WTC11 (cell line): Measurements from ENCODE around the gene NLRC5. TPM values are rescaled to one million over a fixed set of nuclear protein-coding genes. Genes with fewer than 3 reads are reported as not detected.

Source experiments
- ATAC-seq: fragments of 200-7000 bp; cut with Tn5 transposase; 2 replicates; pipeline ENCODE4 v1.10.0; 2021; ENCODE audit warnings: mild to moderate bottlenecking, moderate library complexity
- CTCF ChIA-PET: fragments of 300-600 bp; sonication (Branson Sonifier 250); formaldehyde crosslinking; loops from one replicate; lab custom pipeline; 2021; ENCODE audit warnings: antibody characterized with exemption; lab: Charles Lee
- POLR2A ChIA-PET: fragments of 350-600 bp; sonication (Branson Sonifier 250); formaldehyde crosslinking; loops from one replicate; lab custom pipeline; 2021; ENCODE audit warnings: antibody characterized with exemption; lab: Charles Lee
- DNase-seq: peaks from one replicate; pipeline ENCODE4 v3.0.0; 2021; ENCODE audit warnings: low spot score
- H3K27ac Mint-ChIP-seq: 2 replicates; pipeline ENCODE4 v1.8.0; 2021; ENCODE audit warnings: mixed read lengths
- H3K27me3 Mint-ChIP-seq: 2 replicates; pipeline ENCODE4 v1.8.0; 2021; ENCODE audit warnings: low read depth, mild to moderate bottlenecking, moderate library complexity, mixed read lengths
- H3K36me3 Mint-ChIP-seq: 2 replicates; pipeline ENCODE4 v1.8.0; 2021; ENCODE audit warnings: mixed read lengths
- H3K4me1 Mint-ChIP-seq: 2 replicates; pipeline ENCODE4 v1.8.0; 2022; ENCODE audit warnings: mixed read lengths
- H3K4me3 Mint-ChIP-seq: 2 replicates; pipeline ENCODE4 v1.8.0; 2021; ENCODE audit warnings: mild to moderate bottlenecking, moderate library complexity, mixed read lengths
- H3K9me3 Mint-ChIP-seq: 2 replicates; pipeline ENCODE4 v1.8.0; 2021; ENCODE audit warnings: mixed read lengths
- AR ChIP-seq: fragments of 250-450 bp; sonication (Bioruptor Pico); IDR thresholded peaks from 2 replicates; pipeline ENCODE4 v1.9.0; 2021; ENCODE audit warnings: mild to moderate bottlenecking
- ARID4B ChIP-seq: sonication (generic); formaldehyde crosslinking; IDR thresholded peaks from 2 replicates; pipeline ENCODE4 v1.8.0; 2023; ENCODE audit warnings: missing genetic modification reagents, mild to moderate bottlenecking, borderline replicate concordance
- CDX4 ChIP-seq: fragments of 250-450 bp; sonication (Bioruptor Pico); IDR thresholded peaks from 2 replicates; pipeline ENCODE4 v1.9.0; 2021; ENCODE audit warnings: moderate library complexity, mild to moderate bottlenecking, inconsistent platforms, borderline replicate concordance
- CREM ChIP-seq: sonication (generic); formaldehyde crosslinking; IDR thresholded peaks from 2 replicates; pipeline ENCODE4 v1.8.1; 2022; ENCODE audit warnings: mild to moderate bottlenecking, missing genetic modification reagents, moderate library complexity
- E2F5 ChIP-seq: sonication (generic); formaldehyde crosslinking; IDR thresholded peaks from 2 replicates; pipeline ENCODE4 v1.8.1; 2022; ENCODE audit warnings: mild to moderate bottlenecking, moderate library complexity, missing genetic modification reagents
- ELF4 ChIP-seq: sonication (generic); formaldehyde crosslinking; IDR thresholded peaks from 2 replicates; pipeline ENCODE4 v1.8.1; 2022; ENCODE audit warnings: low read depth, mild to moderate bottlenecking, moderate library complexity, missing genetic modification reagents
- ERG ChIP-seq: fragments of 250-450 bp; sonication (Bioruptor Pico); IDR thresholded peaks from 2 replicates; pipeline ENCODE4 v1.8.0; 2021; ENCODE audit warnings: mild to moderate bottlenecking
- GTF2I ChIP-seq: fragments of 250-450 bp; sonication (Bioruptor Pico); conservative IDR thresholded peaks from 2 replicates; pipeline ENCODE4 v1.4.0; 2021; ENCODE audit warnings: mild to moderate bottlenecking
- HMGA2 ChIP-seq: fragments of 250-450 bp; sonication (Bioruptor Pico); IDR thresholded peaks from 2 replicates; pipeline ENCODE4 v1.4.0; 2021; ENCODE audit warnings: mild to moderate bottlenecking, moderate library complexity
- JUN ChIP-seq: sonication (generic); formaldehyde crosslinking; IDR thresholded peaks from 2 replicates; pipeline ENCODE4 v1.8.0; 2023; ENCODE audit warnings: mild to moderate bottlenecking, missing genetic modification reagents
- KAT7 ChIP-seq: sonication (generic); formaldehyde crosslinking; IDR thresholded peaks from 2 replicates; pipeline ENCODE4 v1.8.1; 2023; ENCODE audit warnings: missing genetic modification reagents, mild to moderate bottlenecking, borderline replicate concordance
- STAT6 ChIP-seq: sonication (generic); formaldehyde crosslinking; conservative IDR thresholded peaks from 2 replicates; pipeline ENCODE4 v1.8.1; 2023; ENCODE audit warnings: mild to moderate bottlenecking, low read depth, missing genetic modification reagents, moderate library complexity
- ZNF138 ChIP-seq: sonication (generic); formaldehyde crosslinking; conservative IDR thresholded peaks from 2 replicates; pipeline ENCODE4 v1.8.1; 2022; ENCODE audit warnings: mild to moderate bottlenecking, moderate library complexity, missing genetic modification reagents
- ZNF219 ChIP-seq: sonication (generic); formaldehyde crosslinking; IDR thresholded peaks from 2 replicates; pipeline ENCODE4 v1.8.0; 2023; ENCODE audit warnings: missing genetic modification reagents, mild to moderate bottlenecking, borderline replicate concordance
- ZNF317 ChIP-seq: sonication (generic); formaldehyde crosslinking; IDR thresholded peaks from 2 replicates; pipeline ENCODE4 v1.8.1; 2023; ENCODE audit warnings: low read depth, mild to moderate bottlenecking, moderate library complexity, missing genetic modification reagents, borderline replicate concordance
- ZNF425 ChIP-seq: fragments of 250-450 bp; sonication (Bioruptor Pico); conservative IDR thresholded peaks from 2 replicates; pipeline ENCODE4 v1.9.0; 2021; ENCODE audit warnings: mild to moderate bottlenecking
- ZNF532 ChIP-seq: fragments of 250-450 bp; sonication (Bioruptor Pico); IDR thresholded peaks from 2 replicates; pipeline ENCODE4 v1.9.0; 2021; ENCODE audit warnings: mild to moderate bottlenecking, borderline replicate concordance
- total RNA-seq: library from RNA; stranded (reverse); gene quantifications from 3 replicates; pipeline ENCODE4 v1.2.3, GENCODE V29; 2021

The NLRC5 gene
- total RNA-seq, 1 experiment from 2014 or later, result 2.8 TPM

- no peak overlapping the region for H3K4me3 Mint-ChIP-seq
- no peak for DNase-seq
- H3K27ac Mint-ChIP-seq, result no peak overlapping the region
- peaks cover 7% of the 10 kb centered on the region for H3K4me1 Mint-ChIP-seq
- no peaks in the 10 kb centered on the region for H3K36me3 Mint-ChIP-seq
- no peak for ATAC-seq
- no peaks in the 10 kb centered on the region for H3K27me3 Mint-ChIP-seq
- ChIA-PET POLR2A (no interaction called here), CTCF (interaction anchor here (1.5 kb wide), 1 partner anchor 29 kb away, joined by 4 read pairs; no protein-coding TSS in a partner anchor)
- 0 out of 2 replicates have a peak, but pooled peaks cover 4% of the 10 kb centered on the region for H3K9me3 Mint-ChIP-seq
- TF ChIP-seq KAT7 (CRISPR knock-in tag) (no peak), CREM (no peak), ELF4 (CRISPR knock-in tag) (no peak), ZNF532 (no peak), ZNF317 (CRISPR knock-in tag) (no peak), ARID4B (no peak), HMGA2 (CRISPR knock-in tag) (no peak), ZNF219 (CRISPR knock-in tag) (no peak), CDX4 (CRISPR knock-in tag) (no peak), ZNF425 (CRISPR knock-in tag) (no peak), AR (no peak), E2F5 (no peak), ZNF138 (no peak), GTF2I (CRISPR knock-in tag) (no peak), STAT6 (CRISPR knock-in tag) (no peak), ERG (CRISPR knock-in tag) (no peak), JUN (CRISPR knock-in tag) (no peak)
These were observed 27.5 kb downstream of the NLRC5 start for GRCh38 chr16:57016831-57017230.
